Small intestine (tissue), 7 donors: ENCODE measurements around the gene FNDC3B. TPM values are rescaled to one million over a fixed set of nuclear protein-coding genes. Genes with fewer than 3 reads are reported as not detected.
A peak's percentile ranks its signal among the peaks of the same experiment; 100 is the strongest.
"Not testable (repeated sequence)": the region's sequence is repeated elsewhere in the genome, so short reads cannot be mapped to it uniquely, and the experiment has no call there.

ENCODE experiments used
- DNase-seq, 2 donors: peaks; one replicate each; pipeline versions ENCODE4 v3.0.0 to v3.0.0-alpha.2; 2013
- FAIRE-seq: peaks from 2 replicates; lab custom pipeline; 2012; peaks lifted over from hg19 to GRCh38; lab: Jason Lieb, UNC
- H3K27ac ChIP-seq, 3 donors: one replicate each; pipeline ENCODE4 v1.5.1; 2013; ENCODE audit warnings: low read length in 2 of 3, mild to moderate bottlenecking in 2 of 3, control low read depth in 1 of 3, inconsistent platforms in 1 of 3, low read depth in 1 of 3, moderate library complexity in 1 of 3
- H3K27me3 ChIP-seq, 3 donors: one replicate each; pipeline ENCODE4 v1.6.1; 2013; ENCODE audit warnings: low read length in 3 of 3, inconsistent platforms in 1 of 3; ENCODE audit not compliant: control insufficient read depth in 3 of 3, insufficient read depth in 3 of 3
- H3K36me3 ChIP-seq, 3 donors: one replicate each; pipeline ENCODE4 v1.6.1; 2013; ENCODE audit warnings: low read length in 3 of 3, inconsistent platforms in 1 of 3, low read depth in 1 of 3, mild to moderate bottlenecking in 1 of 3, moderate library complexity in 1 of 3; ENCODE audit not compliant: control insufficient read depth in 3 of 3, insufficient read depth in 2 of 3
- H3K4me1 ChIP-seq, 3 donors: one replicate each; pipeline ENCODE4 v1.6.1; 2013; ENCODE audit warnings: low read length in 2 of 3, inconsistent platforms in 1 of 3, low read depth in 1 of 3, mild to moderate bottlenecking in 1 of 3, moderate library complexity in 1 of 3; ENCODE audit not compliant: control insufficient read depth in 3 of 3, insufficient read depth in 2 of 3
- H3K4me3 ChIP-seq, 3 donors: one replicate each; pipeline ENCODE4 v1.5.1; 2013; ENCODE audit warnings: low read length in 3 of 3, control low read depth in 1 of 3, inconsistent platforms in 1 of 3, low read depth in 1 of 3, mild to moderate bottlenecking in 1 of 3, moderate library complexity in 1 of 3
- H3K9me3 ChIP-seq, 2 donors: one replicate each; pipeline ENCODE4 v1.6.1; 2013; ENCODE audit warnings: low read depth in 1 of 2, low read length in 1 of 2; ENCODE audit not compliant: control insufficient read depth in 2 of 2, insufficient read depth in 1 of 2
- WGBS, 3 donors: extraction: QIAGEN DNeasy Blood & Tissue Kit; methylation state at CpG; one replicate each; pipeline ENCODE4 v1.1.7; 2013; 5-methylcytosine and 5-hydroxymethylcytosine counted together
- polyA plus RNA-seq, 4 donors: library from polyadenylated mRNA; stranded (reverse) in 3 of 4; unstranded in 1 of 4; fragments of 200-250 nt in 3 of 4; fragments of 120-200 nt in 1 of 4; gene quantifications; one replicate each; pipeline versions ENCODE4 v1.2.1 to v1.2.3, GENCODE V29; 2013
- donor health status: healthy with polysubstance abuse.
- donor health status: control.
- donor health status: control.
- donor health status: Bipolar disorder and iron deficiency.
- donor health status: healthy.

Gene FNDC3B
- polyA plus RNA-seq, 4 donors: 6.0 to 24.7 (median 10.1) TPM

DNA sequence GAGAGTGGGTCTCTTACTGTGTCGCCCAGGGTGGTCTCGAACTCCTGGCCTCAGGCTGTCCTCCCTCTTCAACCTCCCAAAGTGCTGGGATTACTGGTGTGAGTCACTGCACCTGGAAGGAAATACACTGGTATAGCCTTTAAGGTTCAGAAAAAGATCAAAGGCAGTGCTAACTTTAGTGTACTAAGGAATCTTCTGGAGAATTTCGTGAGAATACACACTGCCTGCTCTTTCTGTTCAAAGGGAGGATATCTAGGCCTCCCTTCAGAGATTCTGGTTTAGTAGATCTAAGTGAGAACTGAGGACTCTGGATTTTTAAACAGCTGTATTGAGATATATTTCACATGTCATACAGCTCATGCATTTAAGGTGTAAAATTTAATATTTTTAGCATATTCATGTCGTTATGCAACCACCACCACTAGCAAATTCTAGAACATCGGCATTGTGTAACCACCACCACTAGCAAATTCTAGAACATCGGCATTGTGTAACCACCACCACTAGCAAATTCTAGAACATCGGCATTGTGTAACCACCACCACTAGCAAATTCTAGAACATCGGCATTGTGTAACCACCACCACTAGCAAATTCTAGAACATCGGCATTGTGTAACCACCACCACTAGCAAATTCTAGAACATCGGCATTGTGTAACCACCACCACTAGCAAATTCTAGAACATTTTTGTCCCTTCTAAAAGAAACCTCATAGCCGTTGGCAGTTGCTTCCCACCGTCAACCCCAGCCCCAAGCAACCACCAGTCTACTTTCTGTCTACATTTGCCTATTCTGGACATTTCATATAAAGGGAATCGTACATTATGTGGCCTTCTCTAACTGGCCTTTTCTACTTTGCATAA, 54.4 kb downstream of the FNDC3B start:
- DNase-seq, H3K9me3 ChIP-seq, H3K36me3 ChIP-seq, FAIRE-seq, H3K4me3 ChIP-seq, H3K27me3 ChIP-seq: not testable (repeated sequence)
- Histone ChIP-seq H3K4me1 (peaks cover 3 to 17% (median 14%) of the 10 kb centered on the region in 3 donors), H3K27ac (peak overlapping the region in 1 of 3 donors; percentile 35)
- WGBS, 3 donors: 86 to 94% (median 89%) methylated on average over 10 to 11 of the region's 13 CpGs

DNA sequence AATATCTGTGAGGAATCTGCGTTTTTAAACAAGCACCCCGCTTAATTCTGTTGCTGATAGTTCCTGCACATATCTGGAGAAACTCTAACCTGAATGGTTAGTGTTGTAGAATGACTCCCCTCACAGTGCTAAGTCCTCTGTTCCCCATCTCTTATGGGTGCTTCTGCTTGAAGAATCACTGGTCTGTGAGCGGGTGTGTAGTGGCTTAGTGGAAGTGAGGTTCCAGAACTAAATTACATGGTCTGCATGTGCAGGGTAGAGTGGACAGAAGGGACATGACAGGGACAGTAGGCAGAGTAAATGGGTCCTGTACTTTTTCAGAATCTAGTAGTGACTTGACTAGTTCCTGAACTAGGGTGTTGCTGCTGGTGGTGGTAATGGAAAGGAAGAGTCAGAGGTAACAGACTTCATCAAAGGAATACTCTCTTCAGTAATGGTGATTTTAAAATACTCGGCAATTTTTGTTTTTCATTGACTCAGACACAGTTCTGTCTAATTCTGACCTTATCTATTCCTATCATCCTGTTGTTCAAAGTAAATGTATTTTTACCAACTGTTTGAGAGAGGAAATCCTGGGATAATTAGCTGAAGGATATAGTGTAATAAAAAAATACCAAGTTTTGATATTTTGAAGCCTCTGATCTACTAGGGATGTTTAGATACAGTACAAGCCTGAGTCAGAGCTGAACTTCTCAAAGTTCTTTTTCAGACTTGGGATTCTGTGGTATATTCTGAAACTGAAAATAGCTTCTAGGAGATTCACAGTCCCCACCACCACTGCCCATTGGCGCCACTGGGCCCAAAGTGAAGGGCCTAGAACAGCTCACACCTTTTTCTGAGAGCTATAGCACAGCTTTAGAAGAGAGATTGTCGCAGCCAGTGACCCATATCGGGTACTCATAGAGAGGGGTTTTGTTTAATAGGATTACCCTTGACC, 55.5 kb downstream of the FNDC3B start:
- Histone ChIP-seq H3K9me3 (no peaks in the 10 kb centered on the region), H3K36me3 (peaks cover 0 to 2% (median 0%) of the 10 kb centered on the region in 3 donors), H3K27ac (peak overlapping the region in 1 of 3 donors; percentile 83), H3K4me3 (no peak overlapping the region), H3K27me3 (no peaks in the 10 kb centered on the region), H3K4me1 (peaks cover 3 to 20% (median 14%) of the 10 kb centered on the region in 3 donors)
- FAIRE-seq (no peak), DNase-seq (no peak)
- 90 to 97% (median 94%) methylated on average over 7 of the region's 7 CpGs for WGBS, 3 donors

DNA sequence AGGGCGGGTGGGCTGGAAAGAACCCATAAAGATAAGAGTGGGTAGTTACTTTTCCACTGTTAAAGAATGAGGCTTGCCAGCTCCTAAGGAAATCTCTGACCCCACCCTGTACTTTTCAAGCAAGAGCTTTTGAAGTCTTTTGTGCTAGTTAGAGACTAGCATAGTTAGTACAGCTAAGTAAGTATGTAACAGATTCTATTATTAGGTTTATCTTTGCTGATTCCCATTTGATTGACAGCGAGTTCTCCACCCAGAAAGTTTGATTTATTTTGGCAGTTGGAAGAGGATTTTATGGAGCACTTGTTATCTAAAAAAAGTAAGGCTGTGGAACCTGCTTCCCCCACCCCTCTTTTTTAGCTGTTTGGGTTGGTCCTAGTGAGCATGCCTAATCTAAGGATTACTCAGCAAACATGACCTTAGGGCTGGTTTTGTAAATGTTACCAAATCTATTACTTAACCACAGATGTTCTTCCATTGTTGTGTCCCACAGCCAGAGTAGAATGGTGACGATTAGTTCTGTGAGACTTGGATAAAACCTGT, 57.6 kb downstream of the FNDC3B start:
- WGBS, 3 donors: 15 to 61% (median 36%) methylated on average over 3 of the region's 3 CpGs
- FAIRE-seq: no peak
- Histone ChIP-seq H3K36me3 (peaks cover 0 to 2% (median 0%) of the 10 kb centered on the region in 3 donors), H3K4me1 (peaks cover 3 to 20% (median 14%) of the 10 kb centered on the region in 3 donors), H3K27ac (peak overlapping the region in 2 of 3 donors; percentile 2 to 27), H3K4me3 (no peak overlapping the region), H3K27me3 (no peaks in the 10 kb centered on the region), H3K9me3 (no peaks in the 10 kb centered on the region)
- DNase-seq: peak; percentile 33 to 39

DNA sequence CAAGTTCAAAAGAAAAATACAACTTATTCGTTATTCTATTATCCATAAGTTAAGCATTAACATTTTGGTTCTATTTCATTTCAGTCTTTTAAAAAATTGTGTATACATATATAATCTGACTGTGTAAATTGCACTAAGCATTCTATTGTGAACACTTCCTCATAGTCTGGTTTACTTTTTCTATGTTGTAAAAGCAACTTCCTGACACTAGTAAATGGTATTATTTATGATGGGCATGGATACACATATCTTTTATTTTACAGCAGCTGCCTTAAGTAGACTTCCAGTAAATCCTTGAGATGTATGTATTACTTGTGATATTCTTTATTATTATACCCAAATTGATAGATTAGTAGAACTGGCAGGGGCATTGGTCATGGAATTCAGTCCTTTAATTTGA, 58.2 kb downstream of the FNDC3B start:
- Histone ChIP-seq H3K27me3 (no peaks in the 10 kb centered on the region), H3K9me3 (no peaks in the 10 kb centered on the region), H3K27ac (peak overlapping the region in 1 of 3 donors; percentile 2), H3K4me1 (peaks cover 3 to 20% (median 14%) of the 10 kb centered on the region in 3 donors), H3K36me3 (peaks cover 0 to 2% (median 0%) of the 10 kb centered on the region in 3 donors), H3K4me3 (no peak overlapping the region)
- 28 to 53% (median 48%) methylated on average over 1 of the region's 1 CpG for WGBS, 3 donors
- DNase-seq: no peak
- no peak for FAIRE-seq

- WGBS, 3 donors: 70 to 89% (median 81%) methylated on average over 9 of the region's 9 CpGs
- Histone ChIP-seq H3K27ac (peak overlapping the region in 1 of 3 donors; percentile 62), H3K36me3 (peaks cover 0 to 2% (median 0%) of the 10 kb centered on the region in 3 donors), H3K9me3 (no peaks in the 10 kb centered on the region), H3K4me3 (no peak overlapping the region), H3K27me3 (no peaks in the 10 kb centered on the region), H3K4me1 (peaks cover 3 to 20% (median 14%) of the 10 kb centered on the region in 3 donors)
- no peak for FAIRE-seq
- no peak for DNase-seq
These were observed 59.5 kb downstream of the FNDC3B start for GRCh38 chr3:172098698-172099494.

GRCh38 chr3:172099495-172099808, 60.1 kb downstream of the FNDC3B start:
- Histone ChIP-seq H3K4me3 (no peak overlapping the region), H3K27ac (peak overlapping the region in 1 of 3 donors; percentile 41), H3K9me3 (no peaks in the 10 kb centered on the region), H3K36me3 (peaks cover 0 to 2% (median 0%) of the 10 kb centered on the region in 3 donors), H3K4me1 (peaks cover 3 to 21% (median 14%) of the 10 kb centered on the region in 3 donors), H3K27me3 (no peaks in the 10 kb centered on the region)
- DNase-seq: no peak
- 14 to 46% (median 28%) methylated on average over 1 of the region's 1 CpG for WGBS, 3 donors
- FAIRE-seq: no peak

- FAIRE-seq (no peak), DNase-seq (no peak)
- Histone ChIP-seq H3K4me3 (no peak overlapping the region), H3K27ac (no peak overlapping the region), H3K27me3 (no peaks in the 10 kb centered on the region), H3K4me1 (peaks cover 3 to 18% (median 14%) of the 10 kb centered on the region in 3 donors), H3K36me3 (peaks cover 0 to 2% (median 0%) of the 10 kb centered on the region in 3 donors), H3K9me3 (no peaks in the 10 kb centered on the region)
- WGBS, 3 donors: 86 to 94% (median 87%) methylated on average over 2 of the region's 2 CpGs
These were observed 61.1 kb downstream of the FNDC3B start for GRCh38 chr3:172100482-172100881.
